GM23338 (cell line): ENCODE measurements around the gene CNTNAP2. TPM values are rescaled to one million over a fixed set of nuclear protein-coding genes. Genes with fewer than 3 reads are reported as not detected.

Experiments
- ATAC-seq: fragments of 200-7000 bp; cut with Tn5 transposase; 3 replicates; pipeline ENCODE4 v1.9.1; 2020
- DNase-seq: peaks from one replicate; pipeline ENCODE4 v3.0.0-alpha.2; 2015; ENCODE audit warnings: low spot score
- H2AFZ ChIP-seq: fragments of 200-600 bp; sonication (generic); 2 replicates; pipeline ENCODE4 v1.8.0; 2016; ENCODE audit warnings: antibody characterized with exemption, mild to moderate bottlenecking, moderate library complexity
- H3F3A ChIP-seq: fragments of 200-600 bp; sonication (generic); replicated peaks from 2 replicates; pipeline ENCODE4 v1.8.0; 2017; ENCODE audit warnings: antibody characterized with exemption, mixed run types, low read depth
- H3K27ac ChIP-seq: fragments of 200-600 bp; sonication (generic); 2 replicates; pipeline ENCODE4 v1.6.1; 2016; ENCODE audit warnings: low read depth
- H3K27me3 ChIP-seq: fragments of 200-600 bp; sonication (generic); 2 replicates; pipeline ENCODE4 v1.8.0; 2016; ENCODE audit warnings: mild to moderate bottlenecking, mixed run types, moderate library complexity; ENCODE audit not compliant: insufficient read depth
- H3K36me3 ChIP-seq: fragments of 200-600 bp; sonication (generic); 2 replicates; pipeline ENCODE4 v1.8.0; 2016; ENCODE audit warnings: mild to moderate bottlenecking; ENCODE audit not compliant: insufficient read depth
- H3K4me1 ChIP-seq: fragments of 200-600 bp; sonication (generic); 2 replicates; pipeline ENCODE4 v1.8.0; 2016; ENCODE audit warnings: mild to moderate bottlenecking, moderate library complexity; ENCODE audit not compliant: insufficient read depth
- H3K4me2 ChIP-seq: fragments of 200-600 bp; sonication (generic); 2 replicates; pipeline ENCODE4 v1.7.1; 2017; ENCODE audit warnings: mixed run types
- H3K4me3 ChIP-seq: fragments of 200-600 bp; sonication (generic); 2 replicates; pipeline ENCODE4 v1.6.1; 2016; ENCODE audit warnings: mixed run types
- H3K79me2 ChIP-seq: fragments of 200-600 bp; sonication (generic); replicated peaks from 2 replicates; pipeline ENCODE4 v1.8.0; 2017; ENCODE audit warnings: mild to moderate bottlenecking; ENCODE audit not compliant: insufficient read depth
- H3K9me2 ChIP-seq: fragments of 200-600 bp; sonication (generic); 2 replicates; pipeline ENCODE4 v1.8.0; 2017; ENCODE audit not compliant: insufficient read depth
- H4K20me1 ChIP-seq: fragments of 200-600 bp; sonication (generic); replicated peaks from 2 replicates; pipeline ENCODE4 v1.8.0; 2017; ENCODE audit warnings: mild to moderate bottlenecking; ENCODE audit not compliant: insufficient read depth
- H3K27ac Mint-ChIP-seq: 2 replicates; pipeline ENCODE4 v1.8.0; 2020; ENCODE audit warnings: inconsistent platforms, mild to moderate bottlenecking, moderate library complexity, mixed read lengths
- H3K27me3 Mint-ChIP-seq: 3 replicates; pipeline ENCODE4 v1.8.0; 2022; ENCODE audit warnings: low read depth, mild to moderate bottlenecking, moderate library complexity, mixed read lengths, inconsistent platforms; ENCODE audit not compliant: insufficient read depth, poor library complexity
- H3K36me3 Mint-ChIP-seq: 3 replicates; pipeline ENCODE4 v1.8.0; 2021; ENCODE audit warnings: low read depth, mild to moderate bottlenecking, inconsistent platforms, moderate library complexity, mixed read lengths
- H3K4me1 Mint-ChIP-seq: 3 replicates; pipeline ENCODE4 v1.8.0; 2020; ENCODE audit warnings: mild to moderate bottlenecking, inconsistent platforms, mixed read lengths
- H3K4me3 Mint-ChIP-seq: 3 replicates; pipeline ENCODE4 v1.8.0; 2021; ENCODE audit warnings: moderate library complexity, mild to moderate bottlenecking, inconsistent platforms, mixed read lengths
- H3K9me3 Mint-ChIP-seq: 3 replicates; pipeline ENCODE4 v1.8.0; 2020; ENCODE audit warnings: moderate library complexity, mild to moderate bottlenecking, inconsistent platforms, mixed read lengths
- CREB1 ChIP-seq: fragments of 250-450 bp; sonication (Bioruptor Pico); IDR thresholded peaks from 2 replicates; pipeline ENCODE4 v1.5.0; 2020; ENCODE audit warnings: low read depth, mild to moderate bottlenecking, moderate library complexity
- CTCF ChIP-seq, 2 experiments: fragments of 200-600 bp in 1 of 2; sonication (generic) in 1 of 2; conservative IDR thresholded peaks; 2 replicates each; pipeline versions ENCODE4 v1.5.1 to v1.6.1; 2016 to 2017; ENCODE audit warnings: antibody characterized with exemption in 2 of 2, low read depth in 2 of 2, mild to moderate bottlenecking in 2 of 2, moderate library complexity in 1 of 2
- ETS1 ChIP-seq: IDR thresholded peaks from 2 replicates; pipeline ENCODE4 v1.6.1; 2016; ENCODE audit warnings: antibody characterized with exemption
- EZH2 ChIP-seq: fragments of 200-600 bp; sonication (generic); IDR thresholded peaks from one replicate; pipeline ENCODE4 v1.8.0; 2017; ENCODE audit warnings: antibody characterized with exemption, mild to moderate bottlenecking, low read depth; ENCODE audit not compliant: unreplicated experiment
- EZH2phosphoT487 ChIP-seq: fragments of 200-600 bp; sonication (generic); IDR thresholded peaks from one replicate; pipeline ENCODE4 v1.8.1; 2018; ENCODE audit warnings: antibody characterized with exemption; ENCODE audit not compliant: unreplicated experiment
- POLR2AphosphoS5 ChIP-seq: IDR thresholded peaks from 2 replicates; pipeline ENCODE4 v1.6.1; 2016; ENCODE audit warnings: antibody characterized with exemption, low read depth
- REST ChIP-seq: IDR thresholded peaks from one replicate; pipeline ENCODE4 v1.6.1; 2018; ENCODE audit warnings: antibody characterized with exemption; ENCODE audit not compliant: unreplicated experiment
- STAT1 ChIP-seq: IDR thresholded peaks from one replicate; pipeline ENCODE4 v1.6.1; 2016; ENCODE audit warnings: antibody characterized with exemption; ENCODE audit not compliant: unreplicated experiment
- ZNF114 ChIP-seq: fragments of 250-450 bp; sonication (Bioruptor Pico); IDR thresholded peaks from 2 replicates; pipeline ENCODE4 v1.5.0; 2020; ENCODE audit warnings: mild to moderate bottlenecking, moderate library complexity
- ZNF331 ChIP-seq: fragments of 250-450 bp; sonication (Bioruptor Pico); IDR thresholded peaks from 2 replicates; pipeline ENCODE4 v1.5.0; 2020; ENCODE audit warnings: low read depth, mild to moderate bottlenecking, moderate library complexity
- ZNF462 ChIP-seq: fragments of 250-450 bp; sonication (Bioruptor Pico); IDR thresholded peaks from 2 replicates; pipeline ENCODE4 v1.5.0; 2020; ENCODE audit warnings: mild to moderate bottlenecking, moderate library complexity
- polyA plus RNA-seq: library from polyadenylated mRNA; unstranded; fragments of >200 nt; fragmentation: Nextera tagmentation; extraction: Ambion mirVana; gene quantifications from 2 replicates; pipeline ENCODE4 v1.2.1, GENCODE V29; 2016
- total RNA-seq: library from RNA; depleted of rRNA; stranded (reverse); fragments of >200 nt; shearing (Covaris generic); gene quantifications from 2 replicates; pipeline ENCODE4 v1.2.3, GENCODE V29; 2014

CNTNAP2 gene
- total and polyA plus RNA-seq, 2 experiments from 2014 or later: 38.2 to 61.3 TPM

GRCh38 chr7:148026713-148027112, 1910.1 kb downstream of the CNTNAP2 start (continued):
- TF ChIP-seq REST (no peak), ZNF331 (CRISPR knock-in tag) (no peak), STAT1 (no peak), ZNF114 (CRISPR knock-in tag) (no peak), POLR2AphosphoS5 (no peak), ETS1 (no peak), CREB1 (CRISPR knock-in tag) (no peak), CTCF (conservative IDR thresholded peaks at IDR 0.05; ENCODE audit: low read depth in 2 of 2) (no peak)

GRCh38 chr7:148028165-148028564, 1911.6 kb downstream of the CNTNAP2 start:
- no peaks in the 10 kb centered on the region for H3K36me3 ChIP-seq
- H3K4me3 Mint-ChIP-seq: no peak overlapping the region
- H3K27me3 Mint-ChIP-seq: peaks cover 30% of the 10 kb centered on the region
- no peak for TF ChIP-seq EZH2
- no peak for TF ChIP-seq ZNF462 (CRISPR knock-in tag)
- TF ChIP-seq CTCF (conservative IDR thresholded peaks at IDR 0.05; ENCODE audit: low read depth in 2 of 2): no peak
- no peak for TF ChIP-seq EZH2phosphoT487

More at GRCh38 chr7:148028165-148028564, 1911.6 kb downstream of the CNTNAP2 start:
- Histone ChIP-seq H3K4me3 (no peak overlapping the region), H4K20me1 (no peaks in the 10 kb centered on the region), H3K9me2 (no peaks in the 10 kb centered on the region), H3K27ac (no peak overlapping the region), H3K4me1 (0 out of 2 replicates have a peak, but pooled peaks cover 4% of the 10 kb centered on the region), H3K27me3 (peaks cover 34% of the 10 kb centered on the region), H3F3A (no peaks in the 10 kb centered on the region), H2AFZ (no peak overlapping the region), H3K79me2 (no peaks in the 10 kb centered on the region), H3K4me2 (no peak overlapping the region)
- H3K4me1 Mint-ChIP-seq: peaks cover 15% of the 10 kb centered on the region
- ATAC-seq (no peak), DNase-seq (no peak)
- no peak overlapping the region for H3K27ac Mint-ChIP-seq
- peaks cover 19% of the 10 kb centered on the region for H3K9me3 Mint-ChIP-seq
- H3K36me3 Mint-ChIP-seq: peaks cover 5% of the 10 kb centered on the region; the same call in 1 of the 3 replicates
